ENCODE measurements around the gene GPR87. TPM values are rescaled to one million over a fixed set of nuclear protein-coding genes. Genes with fewer than 3 reads are reported as not detected.

GPR87 gene
- total and polyA plus RNA-seq, 3 donors from 2014 or later = not detected

DNA sequence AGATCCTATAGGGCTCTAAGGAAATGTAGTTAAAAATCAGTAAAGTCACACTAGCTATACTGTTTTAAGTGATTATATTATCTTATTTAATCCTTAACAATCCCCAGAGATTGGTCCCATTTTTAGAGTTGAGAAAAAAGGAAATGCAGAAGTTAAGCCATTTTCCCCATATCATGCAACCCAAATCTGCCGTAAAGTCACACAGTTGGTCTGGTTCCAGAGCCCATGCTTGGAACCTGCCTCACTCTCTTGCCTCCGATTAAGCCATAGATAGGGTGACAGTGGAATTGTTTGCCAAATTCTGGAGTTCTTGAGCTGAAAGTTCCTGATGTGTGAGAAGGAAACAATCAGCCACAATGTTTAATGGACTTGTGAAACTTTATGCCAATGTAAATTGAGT, 15.1 kb upstream of the GPR87 start:
- intact Hi-C loops (cut with DNase I; ENCODE audit: low total_unique reads) = no loop called here
- WGBS, 2 donors = 83% methylated on average over 2 of the region's 2 CpGs
- no peaks in the 10 kb centered on the region for H3K9me3 ChIP-seq
- no peak for DNase-seq
- H3K36me3 ChIP-seq (ENCODE audit: low read depth, missing control alignments) = no peaks in the 10 kb centered on the region
- TF ChIP-seq CTCF (IDR thresholded peaks at IDR 0.05) = no peak
- TF ChIP-seq POLR2A (IDR thresholded peaks at IDR 0.05) = no peak
- no peak overlapping the region for H3K27ac ChIP-seq
- no peaks in the 10 kb centered on the region for H3K4me1 ChIP-seq
- H3K27me3 ChIP-seq = no peaks in the 10 kb centered on the region
- no peak overlapping the region for H3K4me3 ChIP-seq

DNA sequence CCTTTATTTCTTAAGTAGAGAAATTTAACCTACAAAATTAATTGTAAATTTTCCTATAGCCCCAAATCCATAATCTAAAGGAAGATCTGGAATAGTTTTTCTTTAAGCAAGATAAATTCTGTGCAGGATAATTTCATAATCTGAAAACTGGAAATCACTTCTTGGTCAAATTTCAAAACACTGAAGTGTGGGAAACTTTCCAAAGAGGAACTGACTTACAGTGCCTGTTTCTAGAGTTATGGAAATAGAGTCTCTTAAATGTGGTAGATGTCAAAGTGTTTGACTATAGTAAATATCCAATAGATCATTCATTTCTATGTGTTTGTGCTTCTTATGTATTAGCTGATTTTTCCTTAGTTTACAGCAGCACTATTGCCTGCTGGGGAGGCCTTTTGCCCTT, 14.3 kb upstream of the GPR87 start:
- H3K4me1 ChIP-seq = no peaks in the 10 kb centered on the region
- H3K27ac ChIP-seq = no peak overlapping the region
- no peaks in the 10 kb centered on the region for H3K36me3 ChIP-seq (ENCODE audit: low read depth, missing control alignments)
- no peak for TF ChIP-seq POLR2A (IDR thresholded peaks at IDR 0.05)
- no peak for TF ChIP-seq CTCF (IDR thresholded peaks at IDR 0.05)
- H3K27me3 ChIP-seq = no peaks in the 10 kb centered on the region
- H3K4me3 ChIP-seq = no peak overlapping the region
- no peak for DNase-seq
- intact Hi-C loops (cut with DNase I; ENCODE audit: low total_unique reads) = no loop called here
- H3K9me3 ChIP-seq = no peaks in the 10 kb centered on the region

DNA sequence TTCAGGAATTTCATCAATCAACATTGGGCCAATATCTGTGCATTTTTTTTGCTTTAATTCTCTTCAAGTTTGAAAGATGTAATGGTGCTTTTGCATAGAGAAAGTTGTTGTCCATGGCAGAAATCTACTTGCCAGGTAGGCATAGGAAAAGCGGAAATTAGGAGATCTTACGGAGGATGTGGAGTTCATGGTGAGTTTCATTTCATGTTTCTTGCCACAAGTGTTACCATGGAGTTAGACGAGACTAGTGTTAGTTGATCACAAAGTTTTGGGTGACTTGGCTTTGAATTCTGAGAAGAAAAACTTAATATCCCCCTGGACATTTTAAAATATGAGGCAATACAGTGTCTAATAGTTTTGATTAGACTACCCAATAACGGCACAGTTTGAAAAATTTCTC, 13.8 kb upstream of the GPR87 start:
- Histone ChIP-seq H3K9me3 (no peaks in the 10 kb centered on the region), H3K36me3 (ENCODE audit: low read depth, missing control alignments) (no peaks in the 10 kb centered on the region), H3K27me3 (no peaks in the 10 kb centered on the region), H3K27ac (no peak overlapping the region), H3K4me1 (no peaks in the 10 kb centered on the region), H3K4me3 (no peak overlapping the region)
- no peak for DNase-seq
- 68 to 76% methylated on average over 4 of the region's 4 CpGs for WGBS, 2 donors
- intact Hi-C loops (cut with DNase I; ENCODE audit: low total_unique reads) = no loop called here
- no peak for TF ChIP-seq CTCF (IDR thresholded peaks at IDR 0.05)
- no peak for TF ChIP-seq POLR2A (IDR thresholded peaks at IDR 0.05)

GRCh38 chr3:151329363-151329762, 12.7 kb upstream of the GPR87 start, which contains the start of gene P2RY13:
Gene P2RY13 (minus strand): TSS chr3:151329549. CDS start chr3:151329528, 21 bp downstream.
- H3K4me3 ChIP-seq = no peak within 1 kb of the TSS
- no peak for DNase-seq
- no peaks in the 10 kb centered on the region for H3K9me3 ChIP-seq
- H3K4me1 ChIP-seq = no peaks in the 10 kb centered on the region
- no peak within 1 kb of the TSS for H3K27ac ChIP-seq
- no peaks in the 10 kb centered on the region for H3K27me3 ChIP-seq
- WGBS, 2 donors = 91 to 100% methylated on average over 1 of the region's 1 CpG
- TF ChIP-seq POLR2A (IDR thresholded peaks at IDR 0.05) (no peak), CTCF (IDR thresholded peaks at IDR 0.05) (no peak)
- no peaks in the 10 kb centered on the region for H3K36me3 ChIP-seq (ENCODE audit: low read depth, missing control alignments)
- intact Hi-C loops (cut with DNase I; ENCODE audit: low total_unique reads) = no loop called here

- 50 to 60% methylated on average over 10 of the region's 10 CpGs for WGBS, 2 donors
- no peaks in the 10 kb centered on the region for H3K9me3 ChIP-seq
- no peaks in the 10 kb centered on the region for H3K36me3 ChIP-seq (ENCODE audit: low read depth, missing control alignments)
- H3K27me3 ChIP-seq = no peaks in the 10 kb centered on the region
- H3K27ac ChIP-seq = no peak overlapping the region
- no peak for TF ChIP-seq CTCF (IDR thresholded peaks at IDR 0.05)
- no peak for TF ChIP-seq POLR2A (IDR thresholded peaks at IDR 0.05)
- no peak overlapping the region for H3K4me3 ChIP-seq
- intact Hi-C loops (cut with DNase I; ENCODE audit: low total_unique reads) = no loop called here
- H3K4me1 ChIP-seq = no peaks in the 10 kb centered on the region
- no peak for DNase-seq
Observed at GRCh38 chr3:151328298-151328995, 11.8 kb upstream of the GPR87 start.

Data from testis (tissue), 3 donors.